Caco-2 (cell line): ENCODE results near the gene ARHGEF12. TPM values are rescaled to one million over a fixed set of nuclear protein-coding genes. Genes with fewer than 3 reads are reported as not detected.
A peak's percentile ranks its signal among the peaks of the same experiment; 100 is the strongest.

ENCODE experiments used
- BruUV-seq: library from RNA; stranded (reverse); fragments of 400-500 nt; replicated peaks from 2 replicates; lab custom pipeline; 2021; lab: Mats Ljungman, UMichigan
- CTCF ChIA-PET: fragments of 300-600 bp; sonication (Branson Sonifier 250); formaldehyde crosslinking; loops from one replicate; lab custom pipeline; 2022; ENCODE audit warnings: antibody characterized with exemption; lab: Charles Lee
- POLR2A ChIA-PET: fragments of 300-600 bp; sonication (Branson Sonifier 250); formaldehyde crosslinking; loops from one replicate; lab custom pipeline; 2022; ENCODE audit warnings: antibody characterized with exemption; lab: Charles Lee
- DNase-seq, 2 experiments: peaks; one replicate each; pipeline versions ENCODE4 v3.0.0 to v3.0.0-alpha.2; 2020 to 2022
- H3K27me3 ChIP-seq: replicated peaks from 2 replicates; pipeline ENCODE4 v1.6.0; 2011; ENCODE audit warnings: low read length; ENCODE audit not compliant: control insufficient read depth, insufficient read depth
- H3K36me3 ChIP-seq: 2 replicates; pipeline ENCODE4 v1.5.1; 2011; ENCODE audit warnings: low read length; ENCODE audit not compliant: control insufficient read depth, insufficient read depth
- H3K4me1 ChIP-seq: fragments of 250-450 bp; sonication (Bioruptor Pico); 2 replicates; pipeline ENCODE4 v1.5.1; 2020; ENCODE audit warnings: mild to moderate bottlenecking
- H3K4me3 ChIP-seq: 2 replicates; pipeline ENCODE4 v1.5.1; 2011; ENCODE audit warnings: low read depth, mild to moderate bottlenecking, control low read depth, low read length
- H3K9me3 ChIP-seq: fragments of 250-450 bp; sonication (Bioruptor Pico); 2 replicates; pipeline ENCODE4 v1.5.1; 2020; ENCODE audit warnings: mild to moderate bottlenecking, moderate library complexity
- H3K27ac Mint-ChIP-seq: one replicate; pipeline ENCODE4 v1.8.0; 2022; ENCODE audit warnings: mixed read lengths; ENCODE audit not compliant: unreplicated experiment
- H3K27me3 Mint-ChIP-seq: one replicate; pipeline ENCODE4 v1.8.0; 2022; ENCODE audit warnings: mixed read lengths; ENCODE audit not compliant: insufficient read depth, unreplicated experiment
- H3K36me3 Mint-ChIP-seq: one replicate; pipeline ENCODE4 v1.8.0; 2022; ENCODE audit warnings: mild to moderate bottlenecking, mixed read lengths; ENCODE audit not compliant: insufficient read depth, unreplicated experiment
- H3K4me1 Mint-ChIP-seq: one replicate; pipeline ENCODE4 v1.8.0; 2022; ENCODE audit warnings: low read depth, mixed read lengths; ENCODE audit not compliant: unreplicated experiment
- H3K4me3 Mint-ChIP-seq: one replicate; pipeline ENCODE4 v1.8.0; 2022; ENCODE audit warnings: mild to moderate bottlenecking, moderate library complexity, mixed read lengths; ENCODE audit not compliant: unreplicated experiment
- H3K9me3 Mint-ChIP-seq: one replicate; pipeline ENCODE4 v1.8.0; 2022; ENCODE audit warnings: mixed read lengths; ENCODE audit not compliant: unreplicated experiment
- intact Hi-C: fragments of 100-400 bp; cut with micrococcal nuclease; formaldehyde crosslinking; loops from one replicate; pipeline ENCODE4 v1.10.0; 2022; ENCODE audit not compliant: unreplicated experiment
- total RNA-seq: library from RNA; stranded (reverse); gene quantifications from 2 replicates; pipeline ENCODE4 v1.2.3, GENCODE V29; 2022
- TF ChIP-seq, protein P1 (sequence below), 2 experiments: fragments of 200-600 bp in 1 of 2; IDR thresholded peaks; 1 replicate in 1 of 2; 2 replicates in 1 of 2; pipeline versions ENCODE4 v1.5.1 to v1.8.0; 2011 to 2022; ENCODE audit warnings: antibody characterized with exemption in 1 of 2, control low read depth in 1 of 2, inconsistent platforms in 1 of 2, low read depth in 1 of 2, low read length in 1 of 2, mild to moderate bottlenecking in 1 of 2, moderate library complexity in 1 of 2; ENCODE audit not compliant: insufficient read depth in 1 of 2, severe bottlenecking in 1 of 2, unreplicated experiment in 1 of 2

ARHGEF12 gene
- total RNA-seq, 1 experiment from 2014 or later: 89.3 TPM

DNA sequence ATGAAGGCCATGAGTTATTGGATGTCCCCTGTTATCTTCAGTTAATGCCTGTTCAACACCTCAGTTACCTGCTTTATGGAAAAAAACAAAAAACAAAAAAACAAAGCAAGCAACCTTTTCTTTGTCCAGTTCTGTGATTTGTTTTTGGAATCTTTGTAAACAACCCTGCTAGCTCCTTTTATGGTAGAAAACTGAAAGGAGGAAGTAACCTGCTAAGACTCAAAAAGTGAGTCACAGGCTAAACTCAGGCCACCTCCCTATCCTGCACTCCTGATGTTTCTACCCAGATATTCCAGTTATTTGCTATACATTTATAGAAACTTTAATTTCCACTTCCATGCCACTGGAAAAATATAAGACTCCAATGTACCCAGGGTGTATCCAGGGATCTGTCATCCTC is 31.7 kb upstream of the ARHGEF12 start:
- no peaks in the 10 kb centered on the region for H3K4me1 ChIP-seq
- no peak for DNase-seq
- Mint-ChIP-seq H3K36me3 (no peaks in the 10 kb centered on the region), H3K4me3 (no peak overlapping the region), H3K4me1 (peaks cover 8% of the 10 kb centered on the region), H3K27me3 (no peaks in the 10 kb centered on the region), H3K9me3 (no peaks in the 10 kb centered on the region), H3K27ac (no peak overlapping the region)
- intact Hi-C loops: no loop called here
- TF ChIP-seq, protein P1, sequence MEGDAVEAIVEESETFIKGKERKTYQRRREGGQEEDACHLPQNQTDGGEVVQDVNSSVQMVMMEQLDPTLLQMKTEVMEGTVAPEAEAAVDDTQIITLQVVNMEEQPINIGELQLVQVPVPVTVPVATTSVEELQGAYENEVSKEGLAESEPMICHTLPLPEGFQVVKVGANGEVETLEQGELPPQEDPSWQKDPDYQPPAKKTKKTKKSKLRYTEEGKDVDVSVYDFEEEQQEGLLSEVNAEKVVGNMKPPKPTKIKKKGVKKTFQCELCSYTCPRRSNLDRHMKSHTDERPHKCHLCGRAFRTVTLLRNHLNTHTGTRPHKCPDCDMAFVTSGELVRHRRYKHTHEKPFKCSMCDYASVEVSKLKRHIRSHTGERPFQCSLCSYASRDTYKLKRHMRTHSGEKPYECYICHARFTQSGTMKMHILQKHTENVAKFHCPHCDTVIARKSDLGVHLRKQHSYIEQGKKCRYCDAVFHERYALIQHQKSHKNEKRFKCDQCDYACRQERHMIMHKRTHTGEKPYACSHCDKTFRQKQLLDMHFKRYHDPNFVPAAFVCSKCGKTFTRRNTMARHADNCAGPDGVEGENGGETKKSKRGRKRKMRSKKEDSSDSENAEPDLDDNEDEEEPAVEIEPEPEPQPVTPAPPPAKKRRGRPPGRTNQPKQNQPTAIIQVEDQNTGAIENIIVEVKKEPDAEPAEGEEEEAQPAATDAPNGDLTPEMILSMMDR (IDR thresholded peaks at IDR 0.05; ENCODE audit: insufficient read depth in 1 of 2, low read depth in 1 of 2, low read length in 1 of 2, severe bottlenecking in 1 of 2, unreplicated experiment in 1 of 2): no peak
- POLR2A ChIA-PET: no interaction called here
- CTCF ChIA-PET: interaction anchor here (0.6 to 12.0 kb wide), 8 partner anchors 13 to 948 kb away, joined by 3 to 246 read pairs (median 10); partner anchors contain the start of gene POU2F3
- no peaks in the 10 kb centered on the region for H3K27me3 ChIP-seq
- no peaks in the 10 kb centered on the region for H3K36me3 ChIP-seq
- no TSS peak for BruUV-seq
- H3K4me3 ChIP-seq: no peak overlapping the region
- H3K9me3 ChIP-seq: no peaks in the 10 kb centered on the region

DNA sequence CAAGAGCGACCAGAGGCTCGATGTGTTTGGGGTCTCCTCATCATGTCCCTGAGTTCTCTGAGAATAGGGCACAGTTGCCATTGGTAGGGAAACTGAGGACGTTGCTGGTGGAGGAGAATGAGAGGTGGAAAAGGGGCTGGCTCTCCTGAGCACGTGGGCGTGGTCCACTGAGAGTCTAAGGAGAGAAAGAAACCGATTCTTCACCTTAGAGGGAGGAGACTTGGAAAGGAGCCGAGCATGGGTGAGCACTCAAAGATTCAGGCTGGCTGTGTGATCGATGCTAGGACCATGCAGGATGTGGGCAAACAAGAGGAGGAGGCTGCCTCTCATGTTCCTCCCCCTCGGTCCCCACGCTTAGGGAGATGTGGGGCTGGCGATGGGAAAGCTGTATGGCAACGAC is 30.9 kb upstream of the ARHGEF12 start:
- Histone ChIP-seq H3K27me3 (no peaks in the 10 kb centered on the region), H3K4me1 (no peaks in the 10 kb centered on the region), H3K9me3 (no peaks in the 10 kb centered on the region), H3K36me3 (no peaks in the 10 kb centered on the region), H3K4me3 (no peak overlapping the region)
- Mint-ChIP-seq H3K4me1 (peaks cover 8% of the 10 kb centered on the region), H3K27me3 (no peaks in the 10 kb centered on the region), H3K27ac (no peak overlapping the region), H3K36me3 (no peaks in the 10 kb centered on the region), H3K9me3 (no peaks in the 10 kb centered on the region), H3K4me3 (no peak overlapping the region)
- ChIA-PET CTCF (interaction anchor here (12.0 kb wide), 1 partner anchor 71 kb away, joined by 246 read pairs; the partner anchor contains the start of gene POU2F3), POLR2A (no interaction called here)
- TF ChIP-seq, protein P1 (IDR thresholded peaks at IDR 0.05; ENCODE audit: insufficient read depth in 1 of 2, low read depth in 1 of 2, low read length in 1 of 2, severe bottlenecking in 1 of 2, unreplicated experiment in 1 of 2): no peak
- DNase-seq: no peak
- BruUV-seq: no TSS peak
- intact Hi-C loops: no loop called here

DNA sequence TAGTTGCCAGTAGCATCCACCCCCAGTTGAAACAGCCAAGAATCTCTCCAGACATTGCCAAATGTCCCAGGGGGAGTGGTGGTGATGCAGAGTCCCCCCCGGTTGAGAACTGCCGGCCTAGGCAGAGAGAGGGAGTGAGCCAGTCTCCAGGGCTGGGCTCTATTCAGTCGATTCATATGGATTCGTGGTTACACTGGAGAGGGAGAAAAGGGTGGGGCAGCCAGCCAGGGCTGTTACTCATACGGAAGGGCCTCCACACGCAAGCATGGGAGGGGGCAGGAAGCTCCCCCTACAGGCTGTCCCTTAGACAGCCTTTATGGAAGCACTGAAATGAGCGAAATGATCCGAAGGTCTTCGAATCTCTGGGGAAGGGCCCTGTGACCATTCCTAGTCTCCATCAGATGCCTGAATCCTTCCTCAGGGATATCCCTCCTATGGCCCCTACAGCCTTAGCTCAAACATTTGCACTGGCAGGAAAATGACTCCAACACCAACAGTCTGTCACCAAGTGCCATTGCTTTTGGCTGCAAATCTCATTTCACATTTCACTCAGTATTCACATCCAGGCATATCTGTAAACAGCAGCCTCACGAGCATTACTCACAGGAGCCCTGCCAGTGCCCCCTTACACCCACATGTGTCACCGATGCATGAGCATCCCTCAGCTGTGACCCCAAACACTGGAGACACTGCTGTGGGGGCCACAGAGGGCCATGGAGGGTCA is 29.5 kb upstream of the ARHGEF12 start:
- Mint-ChIP-seq H3K4me3 (no peak overlapping the region), H3K27ac (no peak overlapping the region), H3K9me3 (no peaks in the 10 kb centered on the region), H3K4me1 (peaks cover 8% of the 10 kb centered on the region), H3K27me3 (no peaks in the 10 kb centered on the region), H3K36me3 (no peaks in the 10 kb centered on the region)
- POLR2A ChIA-PET: no interaction called here
- Histone ChIP-seq H3K4me3 (no peak overlapping the region), H3K27me3 (no peaks in the 10 kb centered on the region), H3K9me3 (no peaks in the 10 kb centered on the region), H3K36me3 (no peaks in the 10 kb centered on the region), H3K4me1 (no peaks in the 10 kb centered on the region)
- no TSS peak for BruUV-seq
- intact Hi-C loops: no loop called here
- DNase-seq: no peak
- CTCF ChIA-PET: interaction anchor here (12.0 kb wide), 1 partner anchor 72 kb away, joined by 246 read pairs; the partner anchor contains the start of gene POU2F3
- TF ChIP-seq, protein P1 (IDR thresholded peaks at IDR 0.05; ENCODE audit: insufficient read depth in 1 of 2, low read depth in 1 of 2, low read length in 1 of 2, severe bottlenecking in 1 of 2, unreplicated experiment in 1 of 2): peak in 1 of 2 experiments; percentile 33
